ENCODE measurements around the gene ARHGEF25.

Gene ARHGEF25

GRCh38 chr12:57620936-57621496 is 9.8 kb downstream of the ARHGEF25 start:
- H3K4me3 ChIP-seq (ENCODE audit: low read depth, low read length), result peak overlapping the region; percentile 43
- TF ChIP-seq CTCF (IDR thresholded peaks at IDR 0.05; ENCODE audit: low read depth, low read length), result no peak

- H3K4me3 ChIP-seq (ENCODE audit: low read depth, low read length), result peak overlapping the region; percentile 43
Measured at GRCh38 chr12:57621497-57622292, 10.5 kb downstream of the ARHGEF25 start.

GRCh38 chr12:57622293-57623245 is 11.3 kb downstream of the ARHGEF25 start:
- TF ChIP-seq CTCF (IDR thresholded peaks at IDR 0.05; ENCODE audit: low read depth, low read length), result no peak

More at GRCh38 chr12:57621497-57622292, 10.5 kb downstream of the ARHGEF25 start:
- peak; percentile 93 for TF ChIP-seq CTCF (IDR thresholded peaks at IDR 0.05; ENCODE audit: low read depth, low read length)

GRCh38 chr12:57623385-57623784 is 12.2 kb downstream of the ARHGEF25 start:
- TF ChIP-seq CTCF (IDR thresholded peaks at IDR 0.05; ENCODE audit: low read depth, low read length), result no peak
- no peak overlapping the region for H3K4me3 ChIP-seq (ENCODE audit: low read depth, low read length)

More at GRCh38 chr12:57622293-57623245, 11.3 kb downstream of the ARHGEF25 start:
- no peak overlapping the region for H3K4me3 ChIP-seq (ENCODE audit: low read depth, low read length)

- no peak for TF ChIP-seq CTCF (IDR thresholded peaks at IDR 0.05; ENCODE audit: low read depth, low read length)
- H3K4me3 ChIP-seq (ENCODE audit: low read depth, low read length), result no peak overlapping the region
Measured at GRCh38 chr12:57623811-57624390, 12.7 kb downstream of the ARHGEF25 start.

- no peak for TF ChIP-seq CTCF (IDR thresholded peaks at IDR 0.05; ENCODE audit: low read depth, low read length)
- no peak overlapping the region for H3K4me3 ChIP-seq (ENCODE audit: low read depth, low read length)
Measured at GRCh38 chr12:57624441-57625220, 13.4 kb downstream of the ARHGEF25 start.
